GM19467 (cell line): Measurements from ENCODE around the gene DBF4B.

Experiments
- ATAC-seq: cut with Tn5 transposase; IDR thresholded peaks from one replicate; pipeline ENCODE4 v1.9.1; 2021; ENCODE audit warnings: mild to moderate bottlenecking, moderate library complexity; ENCODE audit not compliant: unreplicated experiment

The DBF4B gene

GRCh38 chr17:44795421-44795820 lies 87.0 kb downstream of the DBF4B start:
- no peak for ATAC-seq

DNA sequence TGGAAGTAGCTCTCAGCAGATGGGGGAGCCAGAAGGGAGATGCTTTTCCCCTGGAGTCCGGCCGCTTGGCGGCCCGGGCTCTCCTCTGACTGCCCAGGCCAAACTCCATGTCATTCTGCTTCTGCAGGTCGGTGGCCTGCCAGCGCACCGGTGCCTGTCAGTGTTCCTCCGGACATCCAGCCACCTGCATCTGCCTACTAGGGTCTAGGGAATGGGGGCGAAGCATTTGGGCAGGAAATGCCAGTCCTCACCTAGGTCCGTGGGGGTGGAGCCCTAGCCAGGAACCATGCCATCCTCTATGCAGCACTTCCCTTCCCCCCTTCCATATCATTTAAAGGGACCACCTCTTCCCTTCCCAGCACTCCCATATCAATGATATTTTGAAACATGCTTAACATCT lies 87.5 kb downstream of the DBF4B start:
- no peak for ATAC-seq

DNA sequence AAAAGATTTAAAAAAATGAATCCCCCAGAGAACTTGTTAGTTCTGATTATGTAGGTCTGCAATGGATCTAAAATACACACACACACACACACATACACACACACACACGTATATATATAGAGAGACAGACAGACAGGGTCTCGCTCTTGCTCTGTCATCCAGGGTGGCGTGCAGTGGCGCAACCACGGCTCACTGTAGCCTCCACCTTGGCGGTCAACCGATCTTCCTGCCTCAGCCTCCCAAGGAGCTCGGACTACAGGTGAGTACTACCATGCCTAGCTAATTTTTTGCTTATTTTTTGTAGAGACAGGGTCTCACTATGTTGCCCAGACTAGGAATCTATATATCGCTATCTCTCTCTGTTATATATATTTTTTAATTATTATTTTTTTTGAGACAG lies 88.3 kb downstream of the DBF4B start:
- no peak for ATAC-seq

DNA sequence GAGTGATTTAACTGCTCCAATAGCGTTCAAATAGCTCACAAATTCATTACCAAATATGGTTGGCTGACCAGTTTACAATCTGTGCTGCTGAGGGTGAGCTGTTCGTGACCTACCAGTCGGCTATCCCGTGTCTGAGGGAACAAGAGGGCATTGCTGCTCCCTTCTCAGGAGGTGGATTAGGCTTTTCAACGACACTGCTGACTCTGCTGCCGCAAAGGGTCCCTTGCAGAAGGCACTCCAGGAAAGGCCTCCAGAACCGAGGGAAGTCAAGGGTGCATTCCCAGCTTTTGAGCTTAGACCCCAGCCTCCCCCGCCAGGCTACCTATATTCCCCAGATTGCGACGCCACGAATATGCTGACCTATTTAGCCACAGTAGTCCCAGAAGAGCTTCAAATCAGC lies 89.3 kb downstream of the DBF4B start:
- no peak for ATAC-seq

DNA sequence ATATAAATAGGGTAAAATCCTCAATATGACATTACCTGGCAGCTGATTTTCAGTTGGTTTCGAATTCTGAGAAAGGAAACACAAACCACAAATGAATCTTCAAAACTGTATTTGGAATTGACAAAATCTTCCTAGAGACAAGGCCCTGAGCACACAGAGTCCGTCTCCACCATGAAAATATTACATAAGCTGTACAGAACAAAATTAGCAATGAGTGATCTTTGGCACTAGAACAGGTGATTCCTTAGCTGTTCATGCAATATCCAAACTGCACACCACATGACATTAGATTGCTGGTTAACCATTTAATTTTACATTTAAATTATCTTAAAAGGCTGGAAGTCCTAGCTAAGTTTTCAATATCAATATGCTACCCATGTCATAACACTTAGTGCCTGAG lies 89.9 kb downstream of the DBF4B start:
- ATAC-seq: no peak
